GM18951 (cell line): Measurements from ENCODE around the gene ALS2CL.

ENCODE experiments used
- POLR2A ChIP-seq: IDR thresholded peaks from 4 replicates; pipeline ENCODE4 v1.6.1; 2011; ENCODE audit warnings: mild to moderate bottlenecking; ENCODE audit not compliant: insufficient read length, insufficient read depth; ENCODE audit errors: extremely low read depth
- in situ Hi-C: fragments of 300-500 bp; cut with MboI; formaldehyde crosslinking; loops from one replicate; pipeline ENCODE4 v1.12.0; 2022; ENCODE audit warnings: low sequenced_read_pairs, mixed read lengths, inconsistent platforms; ENCODE audit not compliant: unreplicated experiment

ALS2CL gene

DNA sequence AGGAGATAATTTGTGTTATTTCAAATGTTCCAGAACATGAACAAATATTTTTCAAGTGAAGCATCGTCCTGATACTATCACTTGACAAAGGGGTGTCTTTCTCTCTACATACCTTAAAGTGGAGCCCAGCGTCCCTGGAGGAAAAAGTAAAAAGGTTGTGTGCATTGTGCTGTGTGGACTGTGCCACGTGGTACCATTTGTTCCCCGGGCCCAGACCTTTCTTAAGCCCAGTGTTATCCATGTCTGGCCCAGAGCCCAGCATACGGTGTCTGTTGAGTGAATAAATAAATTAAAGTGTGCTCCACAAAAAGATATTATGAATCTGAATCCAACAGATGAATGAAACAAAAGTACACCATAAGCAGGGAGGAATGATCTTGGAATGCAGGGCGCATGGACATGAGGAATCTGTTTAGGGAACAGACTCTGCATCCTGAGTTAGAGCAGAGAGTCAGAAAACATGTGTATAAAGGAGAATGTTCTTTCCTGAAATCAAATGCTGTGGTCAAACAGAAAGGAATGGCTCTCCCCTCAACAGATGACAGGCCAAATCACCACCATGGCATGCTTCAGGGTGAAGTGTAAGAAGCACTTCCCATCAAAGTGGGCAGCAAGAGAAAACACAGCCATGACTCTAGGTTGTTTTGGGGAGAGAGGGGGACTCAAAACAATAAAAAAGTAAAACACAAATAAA, 32.3 kb upstream of the ALS2CL start:
- in situ Hi-C loops = no loop called here
- TF ChIP-seq POLR2A = no peak

DNA sequence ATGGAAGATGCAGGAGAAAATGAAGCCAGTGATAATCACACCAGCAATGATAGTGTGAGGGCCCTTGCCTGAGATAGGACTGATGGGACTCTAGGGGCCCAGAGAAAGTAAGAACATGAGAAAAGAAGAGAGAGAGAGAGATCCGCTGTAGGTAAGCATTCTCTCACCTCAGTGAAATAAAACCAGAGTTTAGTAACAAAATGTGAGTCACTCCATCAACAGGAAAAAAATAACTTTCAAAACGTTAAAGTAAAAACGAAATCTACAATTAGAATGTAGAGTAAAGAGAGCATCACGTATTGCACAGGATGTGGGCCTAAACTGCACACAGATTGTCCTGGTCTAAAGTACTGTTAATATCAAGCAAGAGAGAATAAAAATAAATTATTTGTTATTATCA, 30.9 kb upstream of the ALS2CL start:
- in situ Hi-C loops = loop anchor here (25.0 kb wide), 1 partner anchor 613 kb away; no protein-coding TSS in a partner anchor

DNA sequence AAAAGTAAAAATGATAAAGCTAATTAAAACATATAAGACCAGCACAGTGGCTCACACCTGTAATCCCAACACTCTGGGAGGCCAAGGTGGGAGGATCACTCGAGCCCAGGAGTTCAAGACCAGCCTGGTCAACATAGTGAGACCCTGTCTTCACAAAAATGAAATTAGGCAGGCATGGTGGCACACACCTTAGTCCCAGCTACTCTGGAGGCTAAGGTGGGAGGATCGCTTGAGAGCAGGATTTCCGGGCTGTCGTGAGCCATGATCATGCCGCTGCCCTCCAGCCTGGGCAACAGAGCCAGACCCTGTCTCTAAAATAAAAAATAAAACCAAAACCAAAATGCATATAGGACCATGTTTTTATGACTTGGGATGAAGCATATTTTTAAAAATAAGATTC, 29.0 kb upstream of the ALS2CL start:
- TF ChIP-seq POLR2A = no peak
- in situ Hi-C loops = loop anchor here (25.0 kb wide), 1 partner anchor 615 kb away; no protein-coding TSS in a partner anchor

More for the DNA sequence above, 30.9 kb upstream of the ALS2CL start:
- TF ChIP-seq POLR2A = no peak

DNA sequence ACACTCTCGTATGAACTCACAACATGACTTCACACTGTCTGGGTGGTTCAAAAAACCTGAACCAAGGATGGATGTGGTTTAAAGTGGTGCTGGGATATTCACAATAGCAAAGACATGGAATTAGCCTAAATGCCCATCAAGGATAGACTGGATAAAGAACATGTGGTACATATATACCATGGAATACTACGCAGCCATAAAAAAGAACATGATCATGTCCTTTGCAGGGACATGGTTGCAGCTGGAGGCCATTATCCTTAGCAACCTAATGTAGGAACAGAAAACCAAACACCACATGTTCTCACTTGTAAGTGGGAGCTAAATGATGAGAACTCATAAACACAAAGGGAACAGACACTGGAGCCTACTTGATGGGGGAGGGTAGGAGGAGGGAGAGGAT, 27.5 kb upstream of the ALS2CL start:
- in situ Hi-C loops = loop anchor here (25.0 kb wide), 1 partner anchor 616 kb away; no protein-coding TSS in a partner anchor
- TF ChIP-seq POLR2A = no peak

DNA sequence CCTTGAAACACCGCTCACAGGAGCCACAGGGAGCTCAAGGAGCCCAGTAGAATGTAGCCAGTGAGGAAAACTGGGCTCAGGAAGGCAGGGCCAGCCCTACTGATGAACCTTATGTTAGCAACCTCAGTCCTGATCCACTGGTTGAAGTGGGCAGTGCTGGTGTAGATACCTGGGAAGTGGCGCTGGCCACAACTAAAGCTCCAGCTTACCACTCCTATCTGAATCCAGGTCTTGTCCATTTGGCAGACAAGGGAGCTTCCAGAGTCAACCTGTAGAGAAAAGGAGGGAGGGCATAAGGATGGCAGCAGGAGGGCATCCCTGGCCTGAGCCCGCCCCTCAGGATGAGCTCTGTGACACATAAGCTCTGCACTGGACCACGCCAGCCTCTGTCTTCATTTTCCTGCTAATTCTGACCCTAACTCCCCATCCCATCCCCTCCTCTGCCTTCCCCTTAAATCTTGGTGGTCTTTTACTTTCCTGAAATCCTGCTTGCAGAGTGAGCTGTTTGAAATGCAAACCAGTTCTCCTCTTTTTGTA, 26.3 kb upstream of the ALS2CL start:
- in situ Hi-C loops = loop anchor here (25.0 kb wide), 1 partner anchor 617 kb away; no protein-coding TSS in a partner anchor
- TF ChIP-seq POLR2A = no peak

DNA sequence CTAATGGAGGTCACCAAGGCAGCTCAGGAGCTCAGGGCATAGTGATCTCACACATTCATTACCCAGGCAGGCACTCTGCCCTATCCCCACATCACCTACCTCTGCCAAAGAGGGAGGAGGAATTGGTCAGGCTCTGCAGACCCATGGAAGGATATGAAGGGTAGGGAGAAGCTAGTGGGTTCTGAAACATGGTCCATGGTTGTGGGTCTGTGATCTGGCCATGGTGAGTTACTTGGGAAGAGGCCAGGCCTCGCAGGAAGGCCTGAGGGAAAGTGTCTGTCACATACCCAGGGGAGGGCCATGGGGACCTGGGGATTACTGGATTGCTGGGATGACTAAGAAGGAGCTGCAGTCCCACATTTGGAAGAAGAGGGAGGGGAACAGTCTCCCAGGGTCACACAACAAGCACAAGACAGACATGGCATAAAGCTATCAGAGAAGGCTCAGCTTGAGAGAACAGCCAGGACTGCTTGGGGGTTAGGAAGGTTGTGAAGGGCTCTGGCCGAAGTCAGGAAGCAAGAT, 25.6 kb upstream of the ALS2CL start:
- in situ Hi-C loops = loop anchor here (25.0 kb wide), 1 partner anchor 618 kb away; no protein-coding TSS in a partner anchor

DNA sequence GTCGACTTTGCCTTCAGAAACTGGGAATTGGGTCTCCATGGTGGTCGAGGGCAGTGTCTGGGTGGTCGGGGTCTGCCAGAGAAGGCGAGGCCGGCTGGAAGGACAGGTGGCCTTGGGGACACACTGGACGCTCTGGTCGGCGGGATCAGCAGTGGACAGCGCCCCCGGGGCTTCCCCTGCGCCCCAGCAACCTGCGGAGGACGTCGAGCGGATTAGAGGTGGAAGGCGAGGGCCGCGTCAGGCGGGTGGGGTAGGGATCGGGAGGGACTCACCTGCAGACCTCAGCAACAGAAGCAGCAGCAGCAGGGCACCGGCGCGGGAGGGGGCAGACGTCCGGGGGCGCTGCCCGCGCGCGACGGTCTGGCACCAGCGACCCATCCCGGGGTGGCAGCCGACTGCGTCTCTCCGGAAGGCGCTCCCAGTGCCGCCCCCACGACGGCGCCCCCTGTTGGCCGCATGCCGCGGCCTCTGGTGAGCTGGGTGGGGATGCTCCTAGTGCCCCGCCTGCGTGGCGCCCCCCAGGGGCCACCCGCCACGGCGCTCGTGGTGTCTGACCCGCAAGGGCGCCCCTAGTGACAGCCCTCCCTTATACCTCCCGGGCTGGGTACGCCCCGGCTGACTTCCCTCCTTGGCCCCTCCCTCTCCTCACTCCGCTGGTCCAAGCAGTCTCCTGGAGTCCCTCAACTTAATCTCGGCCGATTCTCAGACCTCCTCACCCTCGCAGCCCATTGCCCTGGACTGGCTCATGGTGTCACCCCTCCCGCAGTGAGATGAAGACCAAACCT, 24.2 kb upstream of the ALS2CL start, which contains the start of gene PRSS50:
Gene PRSS50 (minus strand): TSS at position 423 of the 785 bp plus-strand sequence. CDS start 45 bp downstream, at position 378.
- no peak for TF ChIP-seq POLR2A
- in situ Hi-C loops = loop anchor here (25.0 kb wide), 1 partner anchor 620 kb away; no protein-coding TSS in a partner anchor

More for the DNA sequence above, 25.6 kb upstream of the ALS2CL start:
- no peak for TF ChIP-seq POLR2A

DNA sequence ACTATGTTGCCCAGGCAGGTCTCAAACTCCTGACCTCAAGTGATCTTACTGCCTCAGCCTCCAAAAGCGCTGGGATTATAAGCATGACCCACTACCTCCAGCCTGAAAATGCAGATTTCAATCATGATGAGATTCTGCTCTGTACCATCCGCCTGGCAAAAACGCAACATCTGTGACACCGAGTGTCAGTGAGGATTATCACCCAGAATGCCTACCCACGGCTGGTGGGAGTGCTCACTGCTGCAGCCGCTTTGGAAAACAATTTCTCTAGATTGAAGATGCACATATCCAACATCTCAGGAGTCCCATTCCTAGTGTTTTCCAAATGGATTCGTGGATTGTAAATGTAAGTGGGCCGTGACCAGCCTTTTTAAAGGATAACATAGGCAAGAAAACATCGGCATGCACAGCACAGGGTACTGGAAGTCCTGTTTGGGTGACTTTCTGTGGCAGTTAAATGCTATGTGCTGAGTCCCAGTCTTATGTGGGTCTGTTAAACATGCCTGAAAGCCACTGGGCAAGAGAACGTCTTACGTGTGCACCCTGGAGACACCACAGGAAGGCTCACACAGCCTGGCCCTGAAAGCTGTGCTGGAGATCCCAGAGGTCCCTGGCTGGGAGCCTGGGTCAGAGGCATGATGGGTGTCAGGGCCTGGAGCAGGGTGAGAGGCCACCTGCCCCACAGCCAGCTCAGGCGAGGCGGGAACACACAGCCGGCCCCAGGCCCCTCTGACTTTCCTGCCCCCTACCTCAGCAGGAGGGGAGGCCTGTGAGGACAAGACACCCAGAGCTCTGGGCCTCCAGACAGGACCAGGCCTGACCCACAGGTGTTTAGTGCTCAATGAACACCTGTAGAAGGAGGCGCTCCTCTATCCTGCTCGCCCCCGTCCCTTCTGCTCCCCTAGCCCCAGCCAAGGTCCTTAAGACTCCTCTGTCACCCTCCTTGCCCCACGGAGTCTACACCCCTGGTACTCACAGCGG, 23.3 kb upstream of the ALS2CL start:
- in situ Hi-C loops = loop anchor here (25.0 kb wide), 1 partner anchor 621 kb away; no protein-coding TSS in a partner anchor
- no peak for TF ChIP-seq POLR2A

DNA sequence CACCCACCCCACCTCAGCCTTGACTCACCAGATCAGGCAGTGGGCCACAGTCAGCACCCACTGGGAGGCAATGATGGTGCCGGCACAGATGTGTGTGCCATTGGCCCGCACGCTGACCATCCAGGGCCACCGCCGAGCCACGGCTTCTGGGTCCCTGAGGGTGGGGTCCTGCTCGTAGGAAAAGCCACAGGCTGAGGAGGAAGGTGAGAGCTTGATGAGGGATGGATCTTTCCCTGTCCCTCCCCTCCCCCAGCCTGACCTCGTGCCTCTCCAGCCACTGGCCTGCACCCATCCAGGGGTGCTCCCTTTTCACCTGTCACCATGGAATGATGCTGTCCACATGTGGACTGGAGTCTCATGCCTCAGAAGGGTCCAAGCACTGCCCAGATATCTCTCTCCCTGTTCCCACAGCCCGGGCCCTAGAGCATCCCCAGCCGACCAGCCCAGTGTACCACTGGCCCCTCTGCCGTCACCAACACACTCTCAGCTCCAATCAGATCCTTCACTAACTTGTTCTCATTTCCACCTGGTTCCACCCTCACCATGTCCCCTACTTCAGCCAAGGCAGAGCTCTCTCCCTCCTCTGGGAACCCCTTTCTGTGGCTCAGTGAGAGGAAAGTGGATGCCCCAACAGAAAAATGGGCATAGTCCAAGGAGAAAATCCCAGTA, 22.2 kb upstream of the ALS2CL start:
- no peak for TF ChIP-seq POLR2A
- in situ Hi-C loops = loop anchor here (25.0 kb wide), 1 partner anchor 622 kb away; no protein-coding TSS in a partner anchor

DNA sequence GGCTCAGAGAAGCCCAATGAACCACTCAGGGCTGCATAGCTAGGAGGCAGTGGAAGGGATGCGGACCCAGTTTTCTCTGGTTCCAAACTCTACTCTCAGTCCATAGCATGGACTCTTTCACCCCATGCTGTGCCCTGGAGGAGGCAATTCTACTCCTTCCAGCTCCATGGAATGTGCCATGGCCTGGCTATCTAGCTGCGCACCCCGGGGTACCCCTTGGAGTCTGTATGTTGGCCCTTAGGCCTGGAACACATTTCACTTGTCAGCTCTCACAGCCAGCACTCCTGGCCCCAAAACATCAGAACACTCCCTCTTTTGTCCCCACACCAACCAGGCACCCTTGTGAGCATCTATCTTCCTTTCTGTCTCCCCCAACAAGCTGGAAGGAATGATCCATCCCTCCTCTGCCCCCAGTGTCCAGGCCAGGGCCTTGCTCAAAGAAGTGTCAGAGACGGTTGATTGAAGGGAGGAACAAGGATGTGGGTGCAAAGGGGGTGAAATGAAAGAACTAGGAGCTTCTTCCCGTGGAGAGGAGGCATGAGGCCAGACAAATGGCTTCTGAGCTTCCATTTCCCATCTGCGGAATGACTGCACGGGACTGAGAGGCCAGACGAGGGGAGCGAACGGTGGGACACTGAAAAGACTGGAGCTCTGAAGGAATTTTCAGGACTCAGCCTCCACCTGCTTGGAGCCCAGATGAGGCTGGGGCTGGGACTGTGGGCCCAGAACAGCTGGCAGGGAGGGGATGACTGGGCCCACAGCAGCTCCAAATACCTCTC, 21.4 kb upstream of the ALS2CL start:
- in situ Hi-C loops = loop anchor here (5.0 to 25.0 kb wide), 2 partner anchors 187 to 622 kb away; no protein-coding TSS in a partner anchor
- TF ChIP-seq POLR2A = no peak
